Vagina (tissue), 2 donors: Measurements from ENCODE around the gene TRIM65. TPM values are rescaled to one million over a fixed set of nuclear protein-coding genes. Genes with fewer than 3 reads are reported as not detected.
"Not testable (repeated sequence)": the region's sequence is repeated elsewhere in the genome, so short reads cannot be mapped to it uniquely, and the experiment has no call there.

Experiments
- DNase-seq, 2 donors: peaks; one replicate each; pipeline ENCODE4 v3.0.0-alpha.2; 2017; ENCODE audit errors: extremely low spot score in 2 of 2
- H3K27ac ChIP-seq: fragments of 200-600 bp; sonication (generic); one replicate; pipeline ENCODE4 v1.5.1; 2019
- H3K27me3 ChIP-seq: fragments of 200-600 bp; sonication (generic); one replicate; pipeline ENCODE4 v1.5.1; 2019
- H3K36me3 ChIP-seq, 2 donors: fragments of 200-600 bp; sonication (generic); one replicate each; pipeline ENCODE4 v1.5.1; 2017 to 2019
- H3K4me1 ChIP-seq: fragments of 200-600 bp; sonication (generic); one replicate; pipeline ENCODE4 v1.5.1; 2019
- H3K4me3 ChIP-seq, 2 donors: fragments of 200-600 bp; sonication (generic); 1 replicate in 1 of 2; 2 replicates in 1 of 2; pipeline ENCODE4 v1.5.1; 2016 to 2019
- H3K9me3 ChIP-seq: fragments of 200-600 bp; sonication (generic); one replicate; pipeline ENCODE4 v1.5.1; 2019
- CTCF ChIP-seq, 3 experiments: fragments of 450-650 bp in 2 of 3; fragments of 200-600 bp in 1 of 3; sonication (generic) in 1 of 3; IDR thresholded peaks; one replicate each; pipeline ENCODE4 v1.5.1; 2017 to 2019; ENCODE audit warnings: antibody characterized with exemption in 3 of 3, mild to moderate bottlenecking in 2 of 3, moderate library complexity in 2 of 3
- POLR2A ChIP-seq, 2 donors: fragments of 450-650 bp; IDR thresholded peaks; one replicate each; pipeline ENCODE4 v1.6.1; 2017; ENCODE audit warnings: antibody characterized with exemption in 2 of 2, mild to moderate bottlenecking in 2 of 2, moderate library complexity in 2 of 2
- POLR2AphosphoS5 ChIP-seq, 2 donors: sonication (generic); formaldehyde crosslinking; IDR thresholded peaks; one replicate each; pipeline ENCODE4 v1.9.0; 2017; ENCODE audit warnings: antibody characterized with exemption in 2 of 2, mild to moderate bottlenecking in 2 of 2, low read depth in 1 of 2; ENCODE audit not compliant: insufficient read depth in 1 of 2
- intact Hi-C: fragments of 100-400 bp; cut with DNase I; formaldehyde crosslinking; loops from one replicate; pipeline ENCODE4 v1.15.1; 2023
- total RNA-seq: library from RNA; depleted of rRNA; stranded (reverse); fragments of >200 nt; gene quantifications from one replicate; pipeline ENCODE4 v1.2.3, GENCODE V29; 2016

Gene TRIM65
- total RNA-seq, 1 donor from 2014 or later: 59.9 TPM

- no peaks in the 10 kb centered on the region for H3K27me3 ChIP-seq
- H3K36me3 ChIP-seq: peaks cover 0 to 22% of the 10 kb centered on the region in 2 donors
- intact Hi-C loops: loop anchor here (10.0 kb wide), 1 partner anchor 109 kb away; the partner anchor contains the start of gene GALK1
- peaks cover 74% of the 10 kb centered on the region for H3K4me1 ChIP-seq
- no peaks in the 10 kb centered on the region for H3K9me3 ChIP-seq
- H3K4me3 ChIP-seq: no peak overlapping the region
- DNase-seq: no peak
- TF ChIP-seq CTCF (IDR thresholded peaks at IDR 0.05) (no peak), POLR2AphosphoS5 (IDR thresholded peaks at IDR 0.05; ENCODE audit: insufficient read depth in 1 of 2, low read depth in 1 of 2) (peak in 1 of 2 donors; percentile 9), POLR2A (IDR thresholded peaks at IDR 0.05) (no peak)
- peak overlapping the region; percentile 99 for H3K27ac ChIP-seq
These were observed 23.0 kb downstream of the TRIM65 start for GRCh38 chr17:75873587-75874322.

DNA sequence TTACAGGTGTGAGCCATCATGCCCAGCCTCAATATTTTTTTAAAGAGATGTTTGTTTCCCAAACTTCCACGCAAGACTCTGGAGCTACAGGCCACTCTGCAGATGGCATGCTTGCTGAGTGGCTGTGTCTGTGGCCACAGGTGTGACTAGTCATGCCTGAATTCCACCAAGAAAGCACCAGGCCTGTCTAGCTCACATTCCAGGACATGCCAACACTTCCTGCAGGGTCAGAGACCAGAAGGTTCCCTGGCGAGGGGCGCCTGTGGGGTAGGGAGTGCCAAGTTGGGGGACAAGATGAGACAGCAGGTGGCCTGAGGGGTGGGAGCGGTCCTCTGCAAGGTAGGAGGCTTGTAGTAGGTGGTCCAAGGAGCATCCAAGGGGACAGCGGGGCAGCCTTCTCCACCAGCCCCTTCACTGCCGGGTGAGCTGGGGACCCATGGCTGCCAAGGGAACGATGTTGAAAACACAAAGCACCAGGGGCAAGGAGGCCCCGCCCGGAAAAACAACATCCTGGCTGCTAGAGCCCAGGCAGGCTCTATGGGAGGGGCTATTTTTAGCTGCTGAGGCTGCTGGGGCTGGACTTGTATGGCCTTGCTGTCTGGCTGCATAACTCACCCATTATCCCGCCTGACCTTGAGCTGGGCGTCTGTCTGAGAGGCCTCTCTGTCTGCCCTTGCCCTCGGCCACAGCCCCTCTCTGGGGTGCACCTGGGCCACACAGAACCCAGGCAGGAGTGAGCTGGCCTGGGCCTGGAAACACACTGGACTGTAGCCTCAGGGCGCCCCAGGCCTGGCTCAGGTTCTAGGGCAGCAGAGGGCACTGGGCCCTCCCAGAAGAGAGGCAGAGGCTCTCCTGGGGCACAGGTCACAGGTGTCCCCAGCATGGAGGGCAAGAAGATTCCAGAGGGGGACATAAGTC, 24.1 kb downstream of the TRIM65 start:
- DNase-seq: peak in 1 of 2 donors; percentile 85
- Histone ChIP-seq H3K4me1 (peaks cover 78% of the 10 kb centered on the region), H3K36me3 (peaks cover 0 to 22% of the 10 kb centered on the region in 2 donors), H3K27ac (peak overlapping the region; percentile 99), H3K9me3 (no peaks in the 10 kb centered on the region), H3K27me3 (no peaks in the 10 kb centered on the region), H3K4me3 (peak overlapping the region in 1 of 2 donors; percentile 14)
- intact Hi-C loops: loop anchor here (10.0 kb wide), 1 partner anchor 108 kb away; the partner anchor contains the start of gene GALK1
- TF ChIP-seq CTCF (IDR thresholded peaks at IDR 0.05) (no peak), POLR2A (IDR thresholded peaks at IDR 0.05) (no peak), POLR2AphosphoS5 (IDR thresholded peaks at IDR 0.05; ENCODE audit: insufficient read depth in 1 of 2, low read depth in 1 of 2) (peak; percentile 77 to 89)

DNA sequence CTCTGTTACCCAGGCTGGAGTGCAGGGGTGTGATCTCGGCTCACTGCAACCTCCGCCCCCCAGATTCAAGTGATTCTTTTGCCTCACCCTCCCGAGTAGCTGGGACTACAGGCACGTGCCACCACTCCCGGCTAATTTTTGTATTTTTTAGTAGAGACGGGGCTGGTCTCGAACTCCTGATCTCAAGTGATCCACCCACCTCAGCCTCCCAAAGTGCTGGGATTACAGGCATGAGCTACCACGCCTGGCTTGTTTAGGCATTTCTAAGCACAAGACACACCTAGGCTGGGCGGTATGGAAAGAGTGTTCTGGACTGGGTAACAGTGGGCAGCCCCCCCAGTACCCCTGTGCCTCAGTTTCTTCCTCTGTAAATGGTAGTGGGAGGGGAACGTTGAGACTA, 26.5 kb downstream of the TRIM65 start:
- not testable (repeated sequence) for H3K27me3 ChIP-seq, H3K9me3 ChIP-seq, DNase-seq
- intact Hi-C loops: loop anchor here (10.0 kb wide), 1 partner anchor 105 kb away; the partner anchor contains the start of gene GALK1
- peak overlapping the region; percentile 89 for H3K27ac ChIP-seq
- peaks cover 0 to 16% of the 10 kb centered on the region in 2 donors for H3K36me3 ChIP-seq
- H3K4me3 ChIP-seq: peak overlapping the region; percentile 9 to 21
- peaks cover 64% of the 10 kb centered on the region for H3K4me1 ChIP-seq

DNA sequence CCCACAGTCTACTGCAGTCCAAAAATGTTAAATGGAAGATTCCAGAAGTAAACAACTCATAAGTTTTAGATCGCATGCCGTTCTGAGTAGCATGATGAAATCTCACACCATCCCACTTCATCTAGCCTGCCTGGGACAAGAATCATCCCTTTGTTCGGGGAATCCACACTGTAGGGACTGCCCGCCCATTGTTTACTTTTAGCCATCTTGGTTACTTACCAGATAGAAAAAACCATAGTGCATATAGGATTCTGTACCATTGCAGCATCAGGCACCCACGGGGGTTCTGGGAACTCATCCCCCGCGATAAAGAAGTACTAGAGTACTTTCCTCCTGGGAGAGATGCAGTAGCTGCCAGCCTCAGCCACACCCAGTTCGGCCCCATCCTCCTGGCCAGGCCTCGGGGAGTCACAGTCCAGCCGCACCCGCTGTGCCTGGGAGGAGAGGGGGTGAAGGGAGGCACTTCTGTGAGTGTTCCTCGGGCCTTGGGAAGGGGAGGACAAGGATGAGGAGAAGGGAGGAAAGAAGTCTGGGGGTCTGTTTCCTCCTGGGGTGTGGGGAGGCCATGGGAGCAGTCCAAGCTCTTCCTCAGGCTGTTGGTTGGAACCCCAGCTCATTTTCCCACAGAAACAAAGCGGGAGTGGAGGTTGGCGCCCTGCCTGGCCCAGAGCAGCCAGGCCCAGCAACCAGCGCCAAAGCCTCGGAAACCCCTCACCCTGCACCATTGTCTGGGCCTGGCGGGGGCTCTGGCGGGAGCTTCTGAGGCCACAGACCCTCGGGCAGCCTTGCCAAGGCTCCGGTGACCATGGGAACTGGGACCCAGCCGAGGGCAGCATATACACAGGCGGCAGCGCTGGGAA, 27.2 kb downstream of the TRIM65 start:
- Histone ChIP-seq H3K27me3 (no peaks in the 10 kb centered on the region), H3K4me3 (peak overlapping the region; percentile 9 to 21), H3K36me3 (peaks cover 0 to 9% of the 10 kb centered on the region in 2 donors), H3K27ac (peak overlapping the region; percentile 89), H3K9me3 (no peaks in the 10 kb centered on the region), H3K4me1 (peaks cover 64% of the 10 kb centered on the region)
- no peak for DNase-seq
- intact Hi-C loops: loop anchor here (1.0 to 10.0 kb wide), 3 partner anchors 8 to 765 kb away; partner anchors contain the start of genes ARMC7 and GALK1
- TF ChIP-seq CTCF (IDR thresholded peaks at IDR 0.05) (no peak), POLR2AphosphoS5 (IDR thresholded peaks at IDR 0.05; ENCODE audit: insufficient read depth in 1 of 2, low read depth in 1 of 2) (peak; percentile 15 to 65), POLR2A (IDR thresholded peaks at IDR 0.05) (no peak)

- Histone ChIP-seq H3K27ac (peak overlapping the region; percentile 89), H3K4me1 (peaks cover 64% of the 10 kb centered on the region), H3K4me3 (peak overlapping the region in 1 of 2 donors; percentile 21)
- not testable (repeated sequence) for DNase-seq, H3K9me3 ChIP-seq, H3K36me3 ChIP-seq, H3K27me3 ChIP-seq
- intact Hi-C loops: loop anchor here (1.0 to 10.0 kb wide), 2 partner anchors 8 to 764 kb away; partner anchors contain the start of gene ARMC7
These were observed 27.9 kb downstream of the TRIM65 start for GRCh38 chr17:75868730-75869281.

DNA sequence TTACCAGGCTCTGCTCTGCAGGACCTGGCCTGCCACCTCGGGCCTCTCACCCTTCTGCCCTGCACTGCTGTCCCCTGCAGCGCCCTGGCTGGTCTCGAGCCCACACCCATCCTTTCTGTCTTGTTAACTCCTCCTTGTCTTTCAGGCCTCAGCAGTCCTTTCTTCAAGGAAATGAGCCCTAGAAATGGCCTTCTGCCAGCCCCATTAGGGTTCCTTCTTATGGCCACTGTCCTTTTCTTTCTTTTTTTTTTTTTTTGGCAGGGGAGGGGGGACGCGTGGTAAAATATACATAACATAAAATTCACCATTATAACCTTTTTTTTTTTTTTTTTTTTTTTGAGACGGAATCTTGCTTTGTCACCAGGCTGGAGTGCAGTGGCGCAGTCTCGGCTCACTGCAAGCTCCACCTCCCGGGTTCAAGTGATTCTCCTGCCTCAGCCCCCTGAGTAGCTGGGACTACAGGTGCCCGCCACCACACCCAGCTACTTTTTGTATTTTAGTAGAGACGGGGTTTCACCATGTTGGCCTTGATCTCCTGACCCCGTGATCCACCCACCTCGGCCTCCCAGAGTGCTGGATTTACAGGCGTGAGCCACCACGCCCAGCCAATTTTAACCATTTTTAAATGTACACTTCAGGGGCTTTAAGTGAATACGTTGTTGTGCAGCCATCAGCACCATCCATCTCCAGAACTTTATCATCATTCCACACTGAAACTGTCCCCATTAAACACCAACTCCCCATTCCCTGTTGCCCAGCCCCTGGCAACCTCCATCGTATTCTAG, 31.2 kb downstream of the TRIM65 start:
- not testable (repeated sequence) for H3K36me3 ChIP-seq, H3K27me3 ChIP-seq, H3K4me3 ChIP-seq, H3K9me3 ChIP-seq, DNase-seq
- peaks cover 63% of the 10 kb centered on the region for H3K4me1 ChIP-seq
- intact Hi-C loops: loop anchor here (10.0 kb wide), 1 partner anchor 761 kb away; the partner anchor contains the start of gene ARMC7
- H3K27ac ChIP-seq: peak overlapping the region; percentile 75
